Sigmoid colon (tissue), 3 donors: ENCODE measurements around the gene MINK1.

ENCODE experiments used
- CTCF ChIP-seq, 4 experiments: fragments of 450-650 bp in 3 of 4; fragments of 200-600 bp in 1 of 4; IDR thresholded peaks; one replicate each; pipeline ENCODE4 v1.5.1; 2016 to 2019; ENCODE audit warnings: antibody characterized with exemption in 4 of 4, mild to moderate bottlenecking in 3 of 4, moderate library complexity in 2 of 4
- POLR2A ChIP-seq, 2 donors: fragments of 450-650 bp; IDR thresholded peaks; one replicate each; pipeline ENCODE4 v1.6.1; 2016; ENCODE audit warnings: antibody characterized with exemption in 2 of 2, mild to moderate bottlenecking in 2 of 2, moderate library complexity in 2 of 2

- TF ChIP-seq CTCF (IDR thresholded peaks at IDR 0.05) (no peak), POLR2A (IDR thresholded peaks at IDR 0.05) (no peak)
Measured at GRCh38 chr17:4845118-4845517, 12.0 kb downstream of the MINK1 start.
